HepG2 (cell line): ENCODE measurements around the gene NT5C1B. TPM values are rescaled to one million over a fixed set of nuclear protein-coding genes. Genes with fewer than 3 reads are reported as not detected.

Experiments used
- ARNT2 ChIP-seq: sonication (generic); formaldehyde crosslinking; IDR thresholded peaks from 2 replicates; pipeline ENCODE4 v1.8.0; 2022; ENCODE audit warnings: mild to moderate bottlenecking, low read depth, missing genetic modification reagents, moderate library complexity
- CENPX ChIP-seq: sonication (generic); formaldehyde crosslinking; IDR thresholded peaks from 2 replicates; pipeline ENCODE4 v1.9.0; 2021; ENCODE audit warnings: mild to moderate bottlenecking, missing genetic modification reagents, moderate library complexity
- CHD4 ChIP-seq: fragments of 200-600 bp; sonication (generic); IDR thresholded peaks from 2 replicates; pipeline ENCODE4 v1.7.0; 2017; ENCODE audit warnings: mild to moderate bottlenecking, low read length, borderline replicate concordance
- GFI1 ChIP-seq: sonication (generic); formaldehyde crosslinking; IDR thresholded peaks from 2 replicates; pipeline ENCODE4 v1.5.0; 2020; ENCODE audit warnings: missing genetic modification reagents, mild to moderate bottlenecking, borderline replicate concordance
- HNRNPL ChIP-seq: fragments of 200-400 bp; formaldehyde crosslinking; IDR thresholded peaks from 2 replicates; pipeline ENCODE4 v1.6.1; 2017; ENCODE audit warnings: mild to moderate bottlenecking, low read depth, low read length
- KLF11 ChIP-seq: IDR thresholded peaks from 2 replicates; pipeline ENCODE4 v1.6.1; 2016; ENCODE audit warnings: missing compliant biosample characterization
- NAIF1 ChIP-seq: sonication (generic); formaldehyde crosslinking; IDR thresholded peaks from 2 replicates; pipeline ENCODE4 v1.5.0; 2020; ENCODE audit warnings: mild to moderate bottlenecking, missing genetic modification reagents, borderline replicate concordance
- SALL1 ChIP-seq: sonication (generic); formaldehyde crosslinking; IDR thresholded peaks from 2 replicates; pipeline ENCODE4 v1.8.0; 2022; ENCODE audit warnings: mild to moderate bottlenecking, missing genetic modification reagents
- SIN3A ChIP-seq: IDR thresholded peaks from 2 replicates; pipeline ENCODE4 v1.6.1; 2011; ENCODE audit warnings: low read depth, mild to moderate bottlenecking, control low read depth, low read length, borderline replicate concordance
- SMAD3 ChIP-seq: sonication (generic); formaldehyde crosslinking; IDR thresholded peaks from 2 replicates; pipeline ENCODE4 v1.4.0; 2020; ENCODE audit warnings: missing genetic modification reagents
- TEAD3 ChIP-seq: optimal IDR thresholded peaks from 2 replicates; pipeline ENCODE3; 2016; ENCODE audit warnings: borderline replicate concordance
- ZBTB8A ChIP-seq: sonication (generic); formaldehyde crosslinking; IDR thresholded peaks from 2 replicates; pipeline ENCODE4 v1.4.0; 2020; ENCODE audit warnings: mild to moderate bottlenecking, low read depth, missing genetic modification reagents, borderline replicate concordance
- ZC3H4 ChIP-seq: sonication (generic); formaldehyde crosslinking; IDR thresholded peaks from 2 replicates; pipeline ENCODE4 v1.4.0; 2020; ENCODE audit warnings: missing genetic modification reagents, borderline replicate concordance
- ZNF234 ChIP-seq: sonication (generic); formaldehyde crosslinking; conservative IDR thresholded peaks from 2 replicates; pipeline ENCODE4 v1.5.1; 2020; ENCODE audit warnings: mild to moderate bottlenecking, missing genetic modification reagents
- ZNF256 ChIP-seq: sonication (generic); formaldehyde crosslinking; conservative IDR thresholded peaks from 2 replicates; pipeline ENCODE4 v1.4.0; 2020; ENCODE audit warnings: missing genetic modification reagents
- ZNF431 ChIP-seq: sonication (generic); formaldehyde crosslinking; IDR thresholded peaks from 2 replicates; pipeline ENCODE4 v1.9.0; 2022; ENCODE audit warnings: missing genetic modification reagents, low read depth, mild to moderate bottlenecking, borderline replicate concordance
- ZNF619 ChIP-seq: sonication (generic); formaldehyde crosslinking; IDR thresholded peaks from 2 replicates; pipeline ENCODE4 v1.4.0; 2020; ENCODE audit warnings: mild to moderate bottlenecking, missing genetic modification reagents
- ZNF773 ChIP-seq: sonication (generic); formaldehyde crosslinking; IDR thresholded peaks from 2 replicates; pipeline ENCODE4 v1.4.0; 2020; ENCODE audit warnings: missing genetic modification reagents, borderline replicate concordance
- ZZZ3 ChIP-seq: sonication (generic); formaldehyde crosslinking; IDR thresholded peaks from 2 replicates; pipeline ENCODE4 v1.4.0; 2020; ENCODE audit warnings: missing genetic modification reagents, mild to moderate bottlenecking, borderline replicate concordance
- polyA plus RNA-seq, 8 experiments: library from polyadenylated mRNA; depleted of rRNA in 3 of 8; stranded (reverse) in 7 of 8; unstranded in 1 of 8; fragments of >200 nt; fragmentation: Illumina TruSeq in 4 of 8; extraction: Trizol in 4 of 8; gene quantifications; 2 replicates each; pipeline versions ENCODE4 v1.2.1 to v1.2.3, GENCODE V29; 2011 to 2016; ENCODE audit warnings: low read depth in 4 of 8, missing spikeins in 1 of 8, mixed read lengths in 1 of 8; ENCODE audit not compliant: insufficient read depth in 1 of 8
- total RNA-seq, 5 experiments: library from RNA; depleted of rRNA; stranded (reverse); fragments of >200 nt; fragmentation: Illumina TruSeq; extraction: Trizol; gene quantifications; 2 replicates each; pipeline ENCODE4 v1.2.3, GENCODE V29; 2016; ENCODE audit warnings: low read depth in 1 of 5
- TF ChIP-seq, protein P1 (sequence below): sonication (generic); formaldehyde crosslinking; IDR thresholded peaks from 2 replicates; pipeline ENCODE4 v1.4.0; 2020; ENCODE audit warnings: missing genetic modification reagents
- TF ChIP-seq, protein P2 (sequence below): sonication (generic); formaldehyde crosslinking; IDR thresholded peaks from 2 replicates; pipeline ENCODE4 v1.5.0; 2020; ENCODE audit warnings: missing genetic modification reagents, mild to moderate bottlenecking, borderline replicate concordance
- TF ChIP-seq, protein P3 (sequence below): sonication (generic); formaldehyde crosslinking; IDR thresholded peaks from 2 replicates; pipeline ENCODE4 v1.5.1; 2020; ENCODE audit warnings: mild to moderate bottlenecking, moderate library complexity, missing genetic modification reagents
- TF ChIP-seq, protein P4 (sequence below): sonication (generic); formaldehyde crosslinking; conservative IDR thresholded peaks from 2 replicates; pipeline ENCODE4 v1.4.0; 2020; ENCODE audit warnings: mild to moderate bottlenecking, missing genetic modification reagents, moderate library complexity

The NT5C1B gene
- total and polyA plus RNA-seq, 2 of the 13 experiments (the other 11 are each of a cell fraction or from before 2014, with no cell fraction given): not detected

DNA sequence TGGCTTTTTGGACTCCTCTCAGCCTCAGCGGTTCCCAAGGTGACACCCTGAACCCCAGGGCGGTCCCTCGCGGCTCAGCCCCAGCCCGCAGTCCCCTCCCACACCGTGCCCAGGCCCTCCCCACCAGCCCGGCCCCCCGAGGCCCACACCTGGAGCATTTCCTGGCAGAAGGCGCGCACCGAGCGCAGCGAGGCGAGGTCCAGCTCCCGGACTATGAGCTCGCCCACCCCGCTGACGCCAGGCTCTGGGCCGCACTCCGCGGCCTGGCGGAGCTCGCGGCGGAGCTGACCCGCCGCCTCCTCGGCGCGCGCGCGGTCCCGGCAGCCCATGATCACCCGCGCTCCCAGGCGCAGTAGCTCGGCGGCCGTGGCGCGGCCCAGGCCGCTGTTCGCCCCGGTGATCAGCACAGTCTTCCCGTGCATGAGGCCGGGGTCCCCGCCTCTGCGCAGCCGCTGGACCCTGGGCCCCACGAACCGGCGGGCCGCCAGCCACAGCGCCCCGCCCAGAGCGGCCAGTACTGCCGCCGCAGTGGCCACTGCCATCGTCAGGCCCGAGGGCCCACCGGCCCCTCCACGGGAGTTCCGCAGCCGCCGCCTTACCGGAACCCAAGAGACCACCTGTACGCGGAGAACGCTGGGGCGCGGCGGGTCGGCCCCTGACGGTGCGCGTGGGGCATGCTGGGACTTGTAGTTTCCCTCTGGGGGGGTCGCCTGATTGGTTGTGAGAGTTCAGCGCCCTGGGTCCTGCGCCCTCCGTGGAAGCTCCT, 29.2 kb downstream of the NT5C1B start, which contains the start of gene RDH14 (continued):
- TF ChIP-seq, protein P1, sequence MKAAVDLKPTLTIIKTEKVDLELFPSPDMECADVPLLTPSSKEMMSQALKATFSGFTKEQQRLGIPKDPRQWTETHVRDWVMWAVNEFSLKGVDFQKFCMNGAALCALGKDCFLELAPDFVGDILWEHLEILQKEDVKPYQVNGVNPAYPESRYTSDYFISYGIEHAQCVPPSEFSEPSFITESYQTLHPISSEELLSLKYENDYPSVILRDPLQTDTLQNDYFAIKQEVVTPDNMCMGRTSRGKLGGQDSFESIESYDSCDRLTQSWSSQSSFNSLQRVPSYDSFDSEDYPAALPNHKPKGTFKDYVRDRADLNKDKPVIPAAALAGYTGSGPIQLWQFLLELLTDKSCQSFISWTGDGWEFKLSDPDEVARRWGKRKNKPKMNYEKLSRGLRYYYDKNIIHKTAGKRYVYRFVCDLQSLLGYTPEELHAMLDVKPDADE (CRISPR knock-in tag): no peak
- TF ChIP-seq ZNF773 (CRISPR knock-in tag): peak; percentile 16; the same call in 1 of the 2 replicates
- TF ChIP-seq HNRNPL: 0 out of 2 replicates have a peak, but pooled peaks have one; percentile 29
- TF ChIP-seq ZNF256 (CRISPR knock-in tag): no peak
- peak; percentile 93 for TF ChIP-seq SALL1 (CRISPR knock-in tag)
- no peak for TF ChIP-seq CHD4
- TF ChIP-seq ZC3H4 (CRISPR knock-in tag): no peak
- peak; percentile 45; the same call in 1 of the 2 replicates for TF ChIP-seq ZNF431 (CRISPR knock-in tag)
- peak; percentile 91 for TF ChIP-seq ZZZ3
- TF ChIP-seq SMAD3: no peak
- TF ChIP-seq, protein P2, sequence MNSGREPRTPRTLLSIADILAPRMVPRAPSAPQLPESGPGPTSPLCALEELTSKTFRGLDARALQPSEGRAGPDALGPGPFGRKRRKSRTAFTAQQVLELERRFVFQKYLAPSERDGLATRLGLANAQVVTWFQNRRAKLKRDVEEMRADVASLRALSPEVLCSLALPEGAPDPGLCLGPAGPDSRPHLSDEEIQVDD: peak; percentile 89; the same call in 1 of the 2 replicates
- TF ChIP-seq CENPX: no peak
- TF ChIP-seq NAIF1 (CRISPR knock-in tag): peak; percentile 78; the same call in 1 of the 2 replicates
- TF ChIP-seq TEAD3 (CRISPR knock-in tag): peak; percentile 76
- TF ChIP-seq ZBTB8A: peak; percentile 90; the same call in 1 of the 2 replicates
- peak; percentile 90; the same call in 1 of the 2 replicates for TF ChIP-seq ZNF619 (CRISPR knock-in tag)
- TF ChIP-seq SIN3A: no peak
- no peak for TF ChIP-seq ZNF234 (CRISPR knock-in tag)
- TF ChIP-seq, protein P3, sequence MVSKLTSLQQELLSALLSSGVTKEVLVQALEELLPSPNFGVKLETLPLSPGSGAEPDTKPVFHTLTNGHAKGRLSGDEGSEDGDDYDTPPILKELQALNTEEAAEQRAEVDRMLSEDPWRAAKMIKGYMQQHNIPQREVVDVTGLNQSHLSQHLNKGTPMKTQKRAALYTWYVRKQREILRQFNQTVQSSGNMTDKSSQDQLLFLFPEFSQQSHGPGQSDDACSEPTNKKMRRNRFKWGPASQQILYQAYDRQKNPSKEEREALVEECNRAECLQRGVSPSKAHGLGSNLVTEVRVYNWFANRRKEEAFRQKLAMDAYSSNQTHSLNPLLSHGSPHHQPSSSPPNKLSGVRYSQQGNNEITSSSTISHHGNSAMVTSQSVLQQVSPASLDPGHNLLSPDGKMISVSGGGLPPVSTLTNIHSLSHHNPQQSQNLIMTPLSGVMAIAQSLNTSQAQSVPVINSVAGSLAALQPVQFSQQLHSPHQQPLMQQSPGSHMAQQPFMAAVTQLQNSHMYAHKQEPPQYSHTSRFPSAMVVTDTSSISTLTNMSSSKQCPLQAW (CRISPR knock-in tag): peak; percentile 53
- TF ChIP-seq GFI1 (CRISPR knock-in tag): peak; percentile 75; the same call in 1 of the 2 replicates
- TF ChIP-seq, protein P4, sequence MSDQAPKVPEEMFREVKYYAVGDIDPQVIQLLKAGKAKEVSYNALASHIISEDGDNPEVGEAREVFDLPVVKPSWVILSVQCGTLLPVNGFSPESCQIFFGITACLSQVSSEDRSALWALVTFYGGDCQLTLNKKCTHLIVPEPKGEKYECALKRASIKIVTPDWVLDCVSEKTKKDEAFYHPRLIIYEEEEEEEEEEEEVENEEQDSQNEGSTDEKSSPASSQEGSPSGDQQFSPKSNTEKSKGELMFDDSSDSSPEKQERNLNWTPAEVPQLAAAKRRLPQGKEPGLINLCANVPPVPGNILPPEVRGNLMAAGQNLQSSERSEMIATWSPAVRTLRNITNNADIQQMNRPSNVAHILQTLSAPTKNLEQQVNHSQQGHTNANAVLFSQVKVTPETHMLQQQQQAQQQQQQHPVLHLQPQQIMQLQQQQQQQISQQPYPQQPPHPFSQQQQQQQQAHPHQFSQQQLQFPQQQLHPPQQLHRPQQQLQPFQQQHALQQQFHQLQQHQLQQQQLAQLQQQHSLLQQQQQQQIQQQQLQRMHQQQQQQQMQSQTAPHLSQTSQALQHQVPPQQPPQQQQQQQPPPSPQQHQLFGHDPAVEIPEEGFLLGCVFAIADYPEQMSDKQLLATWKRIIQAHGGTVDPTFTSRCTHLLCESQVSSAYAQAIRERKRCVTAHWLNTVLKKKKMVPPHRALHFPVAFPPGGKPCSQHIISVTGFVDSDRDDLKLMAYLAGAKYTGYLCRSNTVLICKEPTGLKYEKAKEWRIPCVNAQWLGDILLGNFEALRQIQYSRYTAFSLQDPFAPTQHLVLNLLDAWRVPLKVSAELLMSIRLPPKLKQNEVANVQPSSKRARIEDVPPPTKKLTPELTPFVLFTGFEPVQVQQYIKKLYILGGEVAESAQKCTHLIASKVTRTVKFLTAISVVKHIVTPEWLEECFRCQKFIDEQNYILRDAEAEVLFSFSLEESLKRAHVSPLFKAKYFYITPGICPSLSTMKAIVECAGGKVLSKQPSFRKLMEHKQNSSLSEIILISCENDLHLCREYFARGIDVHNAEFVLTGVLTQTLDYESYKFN (CRISPR knock-in tag): peak; percentile 61; the same call in 1 of the 2 replicates
- peak; percentile 91 for TF ChIP-seq ARNT2 (CRISPR knock-in tag)
- TF ChIP-seq KLF11: 0 out of 2 replicates have a peak, but pooled peaks have one; percentile 15
